ENCODE results near the gene CDK6.

Gene CDK6

GRCh38 chr7:92709912-92710311, 126.5 kb downstream of the CDK6 start:
- Mint-ChIP-seq H3K4me1 (no peaks in the 10 kb centered on the region), H3K27me3 (no peaks in the 10 kb centered on the region), H3K27ac (no peak overlapping the region), H3K4me3 (no peak overlapping the region), H3K9me3 (no peaks in the 10 kb centered on the region), H3K36me3 (peaks cover 8% of the 10 kb centered on the region)
- DNase-seq (ENCODE audit: low spot score in 2 of 2) (no peak), ATAC-seq (ENCODE audit: low read depth) (no peak)

- no peaks in the 10 kb centered on the region for H3K9me3 Mint-ChIP-seq
- no peak overlapping the region for H3K27ac Mint-ChIP-seq
- H3K4me1 Mint-ChIP-seq = no peaks in the 10 kb centered on the region
- H3K36me3 Mint-ChIP-seq = peaks cover 6% of the 10 kb centered on the region
- ATAC-seq (ENCODE audit: low read depth) (no peak), DNase-seq (ENCODE audit: low spot score in 2 of 2) (no peak)
- H3K27me3 Mint-ChIP-seq = no peaks in the 10 kb centered on the region
- no peak overlapping the region for H3K4me3 Mint-ChIP-seq
Measured at GRCh38 chr7:92709150-92709549, 127.2 kb downstream of the CDK6 start.

GRCh38 chr7:92708111-92709042, 128.0 kb downstream of the CDK6 start:
- H3K27me3 Mint-ChIP-seq = no peaks in the 10 kb centered on the region
- no peaks in the 10 kb centered on the region for H3K9me3 Mint-ChIP-seq
- ATAC-seq (ENCODE audit: low read depth) (no peak), DNase-seq (ENCODE audit: low spot score in 2 of 2) (no peak)
- H3K27ac Mint-ChIP-seq = no peak overlapping the region
- H3K4me1 Mint-ChIP-seq = no peaks in the 10 kb centered on the region
- peaks cover 2% of the 10 kb centered on the region for H3K36me3 Mint-ChIP-seq
- no peak overlapping the region for H3K4me3 Mint-ChIP-seq

GRCh38 chr7:92707435-92707834, 128.9 kb downstream of the CDK6 start:
- Mint-ChIP-seq H3K4me1 (no peaks in the 10 kb centered on the region), H3K27ac (no peak overlapping the region), H3K4me3 (no peak overlapping the region)

GRCh38 chr7:92706563-92706962, 129.8 kb downstream of the CDK6 start:
- H3K27ac Mint-ChIP-seq = no peak overlapping the region

More at GRCh38 chr7:92707435-92707834, 128.9 kb downstream of the CDK6 start:
- Mint-ChIP-seq H3K27me3 (no peaks in the 10 kb centered on the region), H3K9me3 (no peaks in the 10 kb centered on the region), H3K36me3 (peaks cover 2% of the 10 kb centered on the region)
- DNase-seq (ENCODE audit: low spot score in 2 of 2) (no peak), ATAC-seq (ENCODE audit: low read depth) (no peak)

GRCh38 chr7:92705831-92706230, 130.5 kb downstream of the CDK6 start:
- Mint-ChIP-seq H3K27ac (no peak overlapping the region), H3K27me3 (no peaks in the 10 kb centered on the region)

More at GRCh38 chr7:92706563-92706962, 129.8 kb downstream of the CDK6 start:
- Mint-ChIP-seq H3K4me3 (no peak overlapping the region), H3K27me3 (no peaks in the 10 kb centered on the region), H3K4me1 (no peaks in the 10 kb centered on the region), H3K9me3 (no peaks in the 10 kb centered on the region), H3K36me3 (peaks cover 2% of the 10 kb centered on the region)
- no peak for ATAC-seq (ENCODE audit: low read depth)
- DNase-seq (ENCODE audit: low spot score in 2 of 2) = no peak

GRCh38 chr7:92704858-92705257, 131.5 kb downstream of the CDK6 start:
- no peaks in the 10 kb centered on the region for H3K27me3 Mint-ChIP-seq
- H3K9me3 Mint-ChIP-seq = no peaks in the 10 kb centered on the region
- no peak overlapping the region for H3K27ac Mint-ChIP-seq
- no peak overlapping the region for H3K4me3 Mint-ChIP-seq
- H3K36me3 Mint-ChIP-seq = peaks cover 2% of the 10 kb centered on the region
- no peaks in the 10 kb centered on the region for H3K4me1 Mint-ChIP-seq
- ATAC-seq (ENCODE audit: low read depth) (no peak), DNase-seq (ENCODE audit: low spot score in 2 of 2) (no peak)

More at GRCh38 chr7:92705831-92706230, 130.5 kb downstream of the CDK6 start:
- ATAC-seq (ENCODE audit: low read depth) (no peak), DNase-seq (ENCODE audit: low spot score in 2 of 2) (no peak)
- Mint-ChIP-seq H3K9me3 (no peaks in the 10 kb centered on the region), H3K36me3 (peaks cover 2% of the 10 kb centered on the region), H3K4me3 (no peak overlapping the region), H3K4me1 (no peaks in the 10 kb centered on the region)

GRCh38 chr7:92702535-92702934, 133.8 kb downstream of the CDK6 start:
- ATAC-seq (ENCODE audit: low read depth) (no peak), DNase-seq (ENCODE audit: low spot score in 2 of 2) (no peak)
- Mint-ChIP-seq H3K9me3 (no peaks in the 10 kb centered on the region), H3K4me1 (no peaks in the 10 kb centered on the region), H3K27ac (no peak overlapping the region), H3K4me3 (no peak overlapping the region), H3K36me3 (peaks cover 2% of the 10 kb centered on the region), H3K27me3 (no peaks in the 10 kb centered on the region)

- ATAC-seq (ENCODE audit: low read depth) = no peak
Measured at GRCh38 chr7:92699966-92700514, 136.3 kb downstream of the CDK6 start.

GRCh38 chr7:92699560-92699959, 136.8 kb downstream of the CDK6 start:
- no peak for ATAC-seq (ENCODE audit: low read depth)
- Mint-ChIP-seq H3K4me1 (no peaks in the 10 kb centered on the region), H3K36me3 (no peaks in the 10 kb centered on the region), H3K27ac (no peak overlapping the region), H3K27me3 (no peaks in the 10 kb centered on the region), H3K9me3 (no peaks in the 10 kb centered on the region), H3K4me3 (no peak overlapping the region)
- DNase-seq (ENCODE audit: low spot score in 2 of 2) = no peak

More at GRCh38 chr7:92699966-92700514, 136.3 kb downstream of the CDK6 start:
- no peaks in the 10 kb centered on the region for H3K27me3 Mint-ChIP-seq
- H3K4me1 Mint-ChIP-seq = no peaks in the 10 kb centered on the region
- no peaks in the 10 kb centered on the region for H3K9me3 Mint-ChIP-seq
- H3K36me3 Mint-ChIP-seq = no peaks in the 10 kb centered on the region
- H3K4me3 Mint-ChIP-seq = no peak overlapping the region
- DNase-seq (ENCODE audit: low spot score in 2 of 2) = no peak
- H3K27ac Mint-ChIP-seq = no peak overlapping the region

GRCh38 chr7:92698237-92698841, 138.0 kb downstream of the CDK6 start:
- H3K27me3 Mint-ChIP-seq = no peaks in the 10 kb centered on the region
- H3K4me1 Mint-ChIP-seq = no peaks in the 10 kb centered on the region
- no peak overlapping the region for H3K27ac Mint-ChIP-seq
- DNase-seq (ENCODE audit: low spot score in 2 of 2) (no peak), ATAC-seq (ENCODE audit: low read depth) (no peak)
- H3K9me3 Mint-ChIP-seq = no peaks in the 10 kb centered on the region
- H3K36me3 Mint-ChIP-seq = no peaks in the 10 kb centered on the region
- H3K4me3 Mint-ChIP-seq = no peak overlapping the region

- no peaks in the 10 kb centered on the region for H3K4me1 Mint-ChIP-seq
- ATAC-seq (ENCODE audit: low read depth) = no peak
- H3K36me3 Mint-ChIP-seq = no peaks in the 10 kb centered on the region
- no peak for DNase-seq (ENCODE audit: low spot score in 2 of 2)
- no peaks in the 10 kb centered on the region for H3K9me3 Mint-ChIP-seq
- no peak overlapping the region for H3K4me3 Mint-ChIP-seq
- H3K27ac Mint-ChIP-seq = no peak overlapping the region
- H3K27me3 Mint-ChIP-seq = no peaks in the 10 kb centered on the region
Measured at GRCh38 chr7:92697414-92697813, 139.0 kb downstream of the CDK6 start.

GRCh38 chr7:92697012-92697411, 139.4 kb downstream of the CDK6 start:
- Mint-ChIP-seq H3K27ac (no peak overlapping the region), H3K4me3 (no peak overlapping the region), H3K36me3 (no peaks in the 10 kb centered on the region), H3K9me3 (no peaks in the 10 kb centered on the region), H3K4me1 (no peaks in the 10 kb centered on the region), H3K27me3 (no peaks in the 10 kb centered on the region)
- DNase-seq (ENCODE audit: low spot score in 2 of 2) (no peak), ATAC-seq (ENCODE audit: low read depth) (no peak)

- no peaks in the 10 kb centered on the region for H3K9me3 Mint-ChIP-seq
- no peaks in the 10 kb centered on the region for H3K4me1 Mint-ChIP-seq
- ATAC-seq (ENCODE audit: low read depth) = no peak
- H3K27ac Mint-ChIP-seq = no peak overlapping the region
- H3K4me3 Mint-ChIP-seq = no peak overlapping the region
- no peak for DNase-seq (ENCODE audit: low spot score in 2 of 2)
- H3K36me3 Mint-ChIP-seq = no peaks in the 10 kb centered on the region
- no peaks in the 10 kb centered on the region for H3K27me3 Mint-ChIP-seq
Measured at GRCh38 chr7:92696584-92696983, 139.8 kb downstream of the CDK6 start.

Measured in memory B cell (primary cell).